Stomach (tissue), 4 donors: ENCODE measurements around the gene RPL13.

Source experiments
- POLR2A ChIP-seq, 4 donors: fragments of 450-650 bp; IDR thresholded peaks; one replicate each; pipeline ENCODE4 v1.6.1; 2016; ENCODE audit warnings: antibody characterized with exemption in 4 of 4, control low read depth in 2 of 4, mild to moderate bottlenecking in 1 of 4, moderate library complexity in 1 of 4
- POLR2AphosphoS5 ChIP-seq, 3 donors: sonication (generic); formaldehyde crosslinking; IDR thresholded peaks; one replicate each; pipeline ENCODE4 v1.6.1; 2016; ENCODE audit warnings: antibody characterized with exemption in 3 of 3

DNA sequence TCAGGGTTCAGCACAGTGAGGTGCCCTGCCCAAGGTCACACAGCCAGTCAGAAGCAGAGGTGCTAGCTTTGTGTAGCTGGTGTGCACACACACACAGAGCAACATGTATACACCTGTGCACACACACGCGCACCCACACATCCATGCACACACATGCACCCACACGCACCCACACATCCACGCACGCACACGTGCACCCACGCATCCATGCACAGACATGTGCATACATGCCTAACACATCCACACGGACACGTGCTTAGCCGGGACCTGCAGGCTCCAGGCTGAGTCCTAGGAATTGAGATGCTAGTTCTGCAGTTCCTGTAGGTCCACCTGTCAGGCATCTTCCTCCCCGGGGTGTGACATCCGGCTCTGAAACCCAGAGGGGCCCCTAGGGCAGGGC, 39.9 kb downstream of the RPL13 start:
- TF ChIP-seq POLR2A (IDR thresholded peaks at IDR 0.05) (no peak), POLR2AphosphoS5 (IDR thresholded peaks at IDR 0.05) (no peak)
